ENCODE data around the gene CNTRL. TPM values are rescaled to one million over a fixed set of nuclear protein-coding genes. Genes with fewer than 3 reads are reported as not detected.
A peak's percentile ranks its signal among the peaks of the same experiment; 100 is the strongest.
"Not testable (repeated sequence)": the region's sequence is repeated elsewhere in the genome, so short reads cannot be mapped to it uniquely, and the experiment has no call there.

The CNTRL gene
- total RNA-seq, 1 donor from 2014 or later: 9.2 TPM

GRCh38 chr9:121172726-121173487, 98.2 kb downstream of the CNTRL start:
- TF ChIP-seq CTCF (conservative IDR thresholded peaks at IDR 0.05; ENCODE audit: low read depth, low read length): no peak
- H3K4me3 ChIP-seq (ENCODE audit: low read depth, low read length): no peak overlapping the region
- DNase-seq (ENCODE audit: low read depth): no peak

GRCh38 chr9:121173501-121173900, 98.7 kb downstream of the CNTRL start:
- TF ChIP-seq CTCF (conservative IDR thresholded peaks at IDR 0.05; ENCODE audit: low read depth, low read length): no peak
- no peak for DNase-seq (ENCODE audit: low read depth)
- no peak overlapping the region for H3K4me3 ChIP-seq (ENCODE audit: low read depth, low read length)

- DNase-seq (ENCODE audit: low read depth): peak; percentile 59
- H3K4me3 ChIP-seq (ENCODE audit: low read depth, low read length): no peak overlapping the region
- TF ChIP-seq CTCF (conservative IDR thresholded peaks at IDR 0.05; ENCODE audit: low read depth, low read length): no peak
Observed at GRCh38 chr9:121178676-121179372, 104.1 kb downstream of the CNTRL start.

- not testable (repeated sequence) for DNase-seq (ENCODE audit: low read depth); H3K4me3 ChIP-seq (ENCODE audit: low read depth, low read length)
Observed at GRCh38 chr9:121179373-121179721, 104.6 kb downstream of the CNTRL start.

GRCh38 chr9:121179930-121180681, 105.4 kb downstream of the CNTRL start:
- TF ChIP-seq CTCF (conservative IDR thresholded peaks at IDR 0.05; ENCODE audit: low read depth, low read length): no peak
- DNase-seq (ENCODE audit: low read depth): no peak
- no peak overlapping the region for H3K4me3 ChIP-seq (ENCODE audit: low read depth, low read length)

- TF ChIP-seq CTCF (conservative IDR thresholded peaks at IDR 0.05; ENCODE audit: low read depth, low read length): no peak
- DNase-seq (ENCODE audit: low read depth): no peak
- no peak overlapping the region for H3K4me3 ChIP-seq (ENCODE audit: low read depth, low read length)
Observed at GRCh38 chr9:121182101-121182836, 107.5 kb downstream of the CNTRL start.

- no peak for DNase-seq (ENCODE audit: low read depth)
- no peak overlapping the region for H3K4me3 ChIP-seq (ENCODE audit: low read depth, low read length)
- TF ChIP-seq CTCF (conservative IDR thresholded peaks at IDR 0.05; ENCODE audit: low read depth, low read length): no peak
Observed at GRCh38 chr9:121182989-121183388, 108.2 kb downstream of the CNTRL start.

All from epithelial cell of proximal tubule (primary cell).